Activated CD4-positive, alpha-beta T cell treated with anti-CD3 and anti-CD28 coated beads, Interleukin-2, Interleukin-4, amounts not matched to agents 100 ng/mL and 50 ng/mL, durations not matched to agents 16 hours and 8 hours (primary cell): ENCODE measurements around the gene BAIAP2L1.
"Not testable (repeated sequence)": the region's sequence is repeated elsewhere in the genome, so short reads cannot be mapped to it uniquely, and the experiment has no call there.

Experiments
- DNase-seq: peaks from one replicate; pipeline ENCODE4 v3.0.0-alpha.2; 2020; ENCODE audit warnings: low spot score

Gene BAIAP2L1

GRCh38 chr7:98321301-98321700, 79.6 kb downstream of the BAIAP2L1 start:
- no peak for DNase-seq

- DNase-seq: no peak
These were observed 81.7 kb downstream of the BAIAP2L1 start for GRCh38 chr7:98319176-98319575.

- no peak for DNase-seq
These were observed 83.4 kb downstream of the BAIAP2L1 start for GRCh38 chr7:98317366-98318040.

GRCh38 chr7:98315994-98316527, 84.8 kb downstream of the BAIAP2L1 start:
- not testable (repeated sequence) for DNase-seq

DNA sequence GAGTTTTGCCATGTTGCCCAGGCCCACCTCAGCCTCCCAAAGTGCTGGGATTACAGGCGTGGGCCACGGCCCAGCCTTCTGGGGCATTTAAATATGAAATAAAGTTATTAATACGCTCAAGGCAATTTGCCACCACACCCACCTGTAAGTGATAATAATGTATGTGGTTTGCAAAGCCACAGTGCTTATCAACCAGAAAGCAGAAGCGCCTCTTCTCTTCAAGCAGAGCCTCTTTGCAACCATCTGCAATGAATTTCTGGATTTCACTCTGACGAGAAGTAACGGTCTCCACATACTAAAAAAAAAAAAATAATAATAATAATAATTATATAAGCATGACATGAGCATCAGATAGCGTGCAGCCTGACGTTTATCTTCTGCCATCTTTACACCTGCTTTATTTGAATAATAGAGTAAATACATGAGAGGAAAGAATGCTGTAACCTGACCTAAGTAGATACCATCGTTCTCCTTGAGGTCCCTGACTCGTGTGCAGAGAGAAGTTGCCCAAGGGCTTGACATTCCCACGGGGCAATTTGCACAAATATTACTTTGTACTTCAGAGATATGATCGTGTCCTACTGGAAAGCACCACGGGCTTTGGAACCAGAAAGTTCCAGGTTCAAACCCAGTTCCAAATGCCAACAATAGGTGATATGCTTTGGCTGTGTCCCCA, 85.4 kb downstream of the BAIAP2L1 start:
- no peak for DNase-seq

- no peak for DNase-seq
These were observed 86.4 kb downstream of the BAIAP2L1 start for GRCh38 chr7:98314469-98314868.

GRCh38 chr7:98312201-98312600, 88.7 kb downstream of the BAIAP2L1 start:
- no peak for DNase-seq

- DNase-seq: no peak
These were observed 91.3 kb downstream of the BAIAP2L1 start for GRCh38 chr7:98309566-98309965.

DNA sequence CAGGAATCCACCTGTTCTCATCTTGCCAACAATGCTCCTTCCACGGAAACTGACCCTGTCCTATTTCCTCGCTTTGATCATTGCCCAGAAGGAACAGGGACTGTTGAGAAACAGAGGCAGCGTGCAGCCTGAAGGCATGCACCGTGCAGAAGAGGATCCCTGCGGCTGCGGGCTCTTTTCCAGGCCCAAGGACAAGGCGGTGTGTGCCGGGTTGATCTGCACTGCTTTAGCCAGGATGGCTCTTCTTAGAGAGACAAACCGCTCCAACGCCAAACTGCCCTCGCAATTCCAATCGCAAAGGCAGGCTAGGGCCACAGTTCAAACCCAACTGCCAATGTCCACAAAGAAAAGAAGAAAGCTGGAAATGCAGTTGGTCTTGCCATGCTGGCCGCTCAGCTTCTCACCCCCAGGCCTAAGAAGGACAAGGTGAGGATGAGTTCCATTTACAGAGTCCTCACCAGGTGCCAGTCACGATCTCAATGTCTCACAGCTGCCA, 92.9 kb downstream of the BAIAP2L1 start:
- DNase-seq: no peak

DNA sequence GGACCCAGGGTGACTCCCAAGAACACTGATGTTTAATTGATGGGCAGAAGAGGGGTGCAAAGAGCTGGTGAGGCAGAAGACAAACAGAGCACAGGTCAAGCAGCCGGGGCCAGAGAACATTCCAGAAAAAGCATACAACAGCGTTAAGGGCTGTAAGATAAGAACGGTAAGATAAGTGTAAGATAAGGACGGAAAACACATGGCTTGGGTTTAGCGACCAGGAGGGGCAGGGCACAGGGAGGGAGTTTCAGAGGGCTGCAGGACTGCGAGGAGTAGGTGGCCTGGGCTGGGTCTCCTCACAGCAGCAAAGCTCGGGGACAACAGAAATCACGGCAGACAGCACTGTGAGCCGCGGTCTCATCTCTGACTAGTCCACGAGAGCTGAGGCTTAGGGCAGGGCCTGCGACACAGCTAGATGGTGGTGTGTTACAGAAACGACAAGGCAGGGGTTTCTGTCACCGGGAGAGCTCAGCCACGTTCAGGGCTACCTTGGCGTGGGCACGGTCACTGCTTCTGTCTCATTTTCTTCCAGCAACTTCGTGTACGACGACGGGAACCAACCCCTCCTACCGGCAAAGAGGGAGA, 94.8 kb downstream of the BAIAP2L1 start:
- DNase-seq: no peak

GRCh38 chr7:98303906-98304305, 97.0 kb downstream of the BAIAP2L1 start:
- DNase-seq: no peak

DNA sequence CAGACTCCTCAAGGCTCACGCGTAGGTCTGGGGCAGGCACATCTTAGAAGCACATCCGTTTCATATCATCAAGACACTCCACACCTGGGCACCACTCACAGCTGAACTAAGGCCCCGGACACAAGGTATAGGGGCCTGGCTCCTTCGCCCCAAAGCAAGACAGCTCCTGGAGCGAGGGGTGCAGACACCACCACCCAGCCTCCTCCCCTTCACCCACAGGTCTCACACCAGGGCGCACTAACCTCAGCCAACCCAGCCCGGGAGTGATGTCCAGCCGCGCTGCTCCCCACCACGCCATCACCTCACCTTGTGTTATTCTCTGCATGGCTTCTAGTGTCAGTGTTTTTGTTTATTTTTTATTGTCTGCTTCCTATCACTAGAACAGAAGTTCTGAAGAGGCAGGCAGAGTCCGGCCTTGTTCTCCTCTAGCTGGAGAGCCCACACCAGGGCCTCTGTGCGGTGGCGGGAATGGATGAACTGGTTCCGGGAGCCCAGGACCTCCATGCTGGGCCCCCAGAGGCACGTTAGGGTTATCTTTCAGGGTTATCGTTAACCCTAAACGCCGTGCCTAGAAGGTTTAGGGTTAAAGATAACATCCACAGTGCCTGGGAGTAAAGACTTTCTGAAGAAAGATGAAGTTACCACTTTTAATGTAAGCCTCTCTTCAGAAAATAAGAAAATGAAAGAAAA, 97.6 kb downstream of the BAIAP2L1 start:
- DNase-seq: no peak

DNA sequence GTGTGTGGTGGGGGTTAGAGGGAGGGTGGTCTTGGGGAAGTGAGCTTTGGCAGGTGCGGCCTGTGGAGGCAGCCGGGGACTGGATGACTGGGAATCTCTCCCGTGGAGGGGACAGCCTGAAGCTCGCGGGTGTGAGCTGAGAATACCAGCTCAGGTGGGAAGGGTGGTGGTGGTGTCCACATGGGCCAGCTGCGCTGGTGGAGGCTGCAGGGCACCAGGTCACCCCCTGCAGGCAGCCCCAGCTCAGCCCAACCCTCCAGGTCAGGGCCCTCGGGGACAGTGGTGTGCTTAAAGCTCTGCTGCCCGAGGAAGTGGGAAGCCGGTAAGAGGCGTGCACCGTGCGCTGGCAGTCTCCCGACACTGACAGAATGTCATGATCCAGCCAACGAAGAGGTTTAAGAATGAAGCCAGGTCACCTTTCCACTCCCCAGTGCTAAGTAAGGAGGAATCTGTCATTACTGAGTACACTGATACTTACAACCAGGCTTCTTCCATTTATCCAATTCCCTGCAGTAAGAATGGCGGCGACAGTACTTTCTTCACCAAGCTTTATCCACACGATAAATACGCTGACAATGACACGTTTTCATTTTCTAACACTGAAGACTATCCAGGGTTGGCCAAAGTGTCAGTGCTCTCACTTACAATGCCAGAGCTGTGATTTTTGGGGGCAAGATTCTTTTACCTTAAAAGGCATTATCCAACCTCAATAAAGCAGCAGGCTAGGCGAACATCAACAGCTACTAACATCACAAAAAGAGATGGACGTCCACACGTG, 99.0 kb downstream of the BAIAP2L1 start:
- DNase-seq: no peak

GRCh38 chr7:98300595-98301372, 100.1 kb downstream of the BAIAP2L1 start:
- DNase-seq: no peak

GRCh38 chr7:98297626-98298286, 103.1 kb downstream of the BAIAP2L1 start:
- no peak for DNase-seq

GRCh38 chr7:98296833-98297232, 104.1 kb downstream of the BAIAP2L1 start:
- no peak for DNase-seq

DNA sequence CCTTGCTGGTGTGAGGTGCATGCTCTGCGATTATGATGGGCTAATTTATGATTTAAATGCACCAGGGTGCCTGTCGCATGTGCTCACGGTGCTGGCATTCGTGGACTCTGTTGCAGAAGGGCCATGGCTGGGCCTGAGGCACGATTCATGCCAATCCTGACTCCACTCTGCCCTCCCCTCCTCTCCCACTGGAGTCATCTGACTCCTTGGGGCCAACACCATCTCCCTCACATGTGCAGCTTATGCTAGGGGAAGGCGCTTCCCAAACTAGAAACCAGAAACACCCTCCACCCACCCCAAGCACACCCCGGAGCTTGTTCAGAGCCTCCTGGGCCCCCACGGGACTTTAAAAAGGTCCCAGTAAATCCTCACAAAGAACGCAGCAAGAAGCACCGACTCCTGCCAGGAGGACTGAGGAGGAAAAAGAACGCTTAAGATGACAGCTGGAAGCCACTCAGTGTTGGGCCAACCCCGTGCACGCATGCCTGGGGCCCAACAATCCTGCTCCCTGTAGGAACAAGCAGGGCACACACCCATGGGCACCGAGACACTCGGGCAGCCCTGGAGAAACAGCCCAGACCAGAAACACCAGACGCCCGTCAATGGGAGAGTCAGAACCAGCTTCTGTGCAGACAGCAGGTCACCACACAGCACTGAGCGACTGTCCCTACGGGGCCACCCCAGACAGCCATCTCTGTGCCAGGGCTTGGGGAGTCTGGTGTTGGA, 105.3 kb downstream of the BAIAP2L1 start:
- no peak for DNase-seq

GRCh38 chr7:98294798-98295382, 106.0 kb downstream of the BAIAP2L1 start:
- DNase-seq: no peak

DNA sequence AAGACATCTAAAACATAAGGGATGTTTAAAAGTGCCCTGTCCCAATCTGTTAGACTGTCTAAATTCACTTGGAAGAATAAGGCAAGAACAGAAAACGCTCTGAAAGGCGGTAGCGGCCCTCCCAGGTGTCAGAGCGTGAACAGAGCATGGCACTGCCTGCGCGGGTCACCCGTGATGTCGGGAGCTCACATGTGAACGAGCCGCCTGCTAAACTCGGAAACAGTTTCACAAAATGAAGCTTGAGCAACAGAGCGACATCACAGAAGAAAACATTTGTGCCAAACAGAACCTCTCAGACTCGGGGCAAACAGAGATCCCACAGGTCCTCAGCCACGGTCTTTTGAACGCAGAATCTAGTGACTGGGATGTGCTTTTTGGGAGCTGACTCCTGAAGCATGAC, 106.6 kb downstream of the BAIAP2L1 start:
- DNase-seq: no peak
